ENCODE data around the gene EHMT2. TPM values are rescaled to one million over a fixed set of nuclear protein-coding genes. Genes with fewer than 3 reads are reported as not detected.

EHMT2 gene
- total and polyA plus RNA-seq, 2 of the 13 experiments (the other 11 are each of a cell fraction or from before 2014, with no cell fraction given) = 55.2 to 69.2 TPM

- TF ChIP-seq HHEX (CRISPR knock-in tag; IDR thresholded peaks at IDR 0.05) (0 out of 2 replicates have a peak, but pooled peaks have one; percentile 7), ZNF34 (CRISPR knock-in tag; IDR thresholded peaks at IDR 0.05; ENCODE audit: borderline replicate concordance) (peak; percentile 70; the same call in 1 of the 2 replicates), ZNF234 (CRISPR knock-in tag; conservative IDR thresholded peaks at IDR 0.05) (peak; percentile 73), GLI4 (CRISPR knock-in tag; IDR thresholded peaks at IDR 0.05; ENCODE audit: borderline replicate concordance) (peak; percentile 47; the same call in 1 of the 2 replicates), ZFP36 (IDR thresholded peaks at IDR 0.05; ENCODE audit: borderline replicate concordance, low read depth, low read length, partially characterized antibody) (no peak), MXD3 (CRISPR knock-in tag; IDR thresholded peaks at IDR 0.05) (peak; percentile 70; the same call in 1 of the 2 replicates), ZNF362 (CRISPR knock-in tag; IDR thresholded peaks at IDR 0.05; ENCODE audit: borderline replicate concordance) (no peak), DMTF1 (CRISPR knock-in tag; IDR thresholded peaks at IDR 0.05) (peak; percentile 83; the same call in 1 of the 2 replicates), PRDM15 (CRISPR knock-in tag; IDR thresholded peaks at IDR 0.05) (peak; percentile 62)
- TF ChIP-seq, protein P1, sequence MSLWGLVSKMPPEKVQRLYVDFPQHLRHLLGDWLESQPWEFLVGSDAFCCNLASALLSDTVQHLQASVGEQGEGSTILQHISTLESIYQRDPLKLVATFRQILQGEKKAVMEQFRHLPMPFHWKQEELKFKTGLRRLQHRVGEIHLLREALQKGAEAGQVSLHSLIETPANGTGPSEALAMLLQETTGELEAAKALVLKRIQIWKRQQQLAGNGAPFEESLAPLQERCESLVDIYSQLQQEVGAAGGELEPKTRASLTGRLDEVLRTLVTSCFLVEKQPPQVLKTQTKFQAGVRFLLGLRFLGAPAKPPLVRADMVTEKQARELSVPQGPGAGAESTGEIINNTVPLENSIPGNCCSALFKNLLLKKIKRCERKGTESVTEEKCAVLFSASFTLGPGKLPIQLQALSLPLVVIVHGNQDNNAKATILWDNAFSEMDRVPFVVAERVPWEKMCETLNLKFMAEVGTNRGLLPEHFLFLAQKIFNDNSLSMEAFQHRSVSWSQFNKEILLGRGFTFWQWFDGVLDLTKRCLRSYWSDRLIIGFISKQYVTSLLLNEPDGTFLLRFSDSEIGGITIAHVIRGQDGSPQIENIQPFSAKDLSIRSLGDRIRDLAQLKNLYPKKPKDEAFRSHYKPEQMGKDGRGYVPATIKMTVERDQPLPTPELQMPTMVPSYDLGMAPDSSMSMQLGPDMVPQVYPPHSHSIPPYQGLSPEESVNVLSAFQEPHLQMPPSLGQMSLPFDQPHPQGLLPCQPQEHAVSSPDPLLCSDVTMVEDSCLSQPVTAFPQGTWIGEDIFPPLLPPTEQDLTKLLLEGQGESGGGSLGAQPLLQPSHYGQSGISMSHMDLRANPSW (CRISPR knock-in tag; IDR thresholded peaks at IDR 0.05; ENCODE audit: borderline replicate concordance) = peak; percentile 60
- TF ChIP-seq, protein P2, sequence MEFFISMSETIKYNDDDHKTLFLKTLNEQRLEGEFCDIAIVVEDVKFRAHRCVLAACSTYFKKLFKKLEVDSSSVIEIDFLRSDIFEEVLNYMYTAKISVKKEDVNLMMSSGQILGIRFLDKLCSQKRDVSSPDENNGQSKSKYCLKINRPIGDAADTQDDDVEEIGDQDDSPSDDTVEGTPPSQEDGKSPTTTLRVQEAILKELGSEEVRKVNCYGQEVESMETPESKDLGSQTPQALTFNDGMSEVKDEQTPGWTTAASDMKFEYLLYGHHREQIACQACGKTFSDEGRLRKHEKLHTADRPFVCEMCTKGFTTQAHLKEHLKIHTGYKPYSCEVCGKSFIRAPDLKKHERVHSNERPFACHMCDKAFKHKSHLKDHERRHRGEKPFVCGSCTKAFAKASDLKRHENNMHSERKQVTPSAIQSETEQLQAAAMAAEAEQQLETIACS (CRISPR knock-in tag; IDR thresholded peaks at IDR 0.05) = peak; percentile 98
Observed at GRCh38 chr6:31834367-31835250, 62.9 kb downstream of the EHMT2 start (continued).

Data from HepG2 (cell line).